HEK293T (cell line): ENCODE data around the gene C19orf25.

Experiments used
- CTCF ChIA-PET: fragments of 350-600 bp; formaldehyde crosslinking; extraction: SDS; loops from one replicate; lab custom pipeline; 2021; ENCODE audit warnings: antibody characterized with exemption, inconsistent platforms; lab: Yijun Ruan, JAX
- POLR2A ChIA-PET: fragments of 350-600 bp; formaldehyde crosslinking; extraction: SDS; loops from one replicate; lab custom pipeline; 2020; ENCODE audit warnings: antibody characterized with exemption, inconsistent platforms; lab: Yijun Ruan, JAX
- DNase-seq: peaks from one replicate; pipeline ENCODE4 v3.0.0; 2012; ENCODE audit warnings: mixed read lengths; ENCODE audit errors: extremely low spot score
- ARNT ChIP-seq: fragments of 450-650 bp; IDR thresholded peaks from 2 replicates; pipeline ENCODE4 v1.6.1; 2017; ENCODE audit warnings: mild to moderate bottlenecking
- BHLHE40 ChIP-seq: fragments of 450-650 bp; IDR thresholded peaks from 2 replicates; pipeline ENCODE4 v1.6.1; 2016; ENCODE audit warnings: mild to moderate bottlenecking, moderate library complexity, borderline replicate concordance
- CTBP1 ChIP-seq: fragments of 450-650 bp; IDR thresholded peaks from 2 replicates; pipeline ENCODE4 v1.6.1; 2016; ENCODE audit warnings: borderline replicate concordance
- ELF4 ChIP-seq: fragments of 450-650 bp; IDR thresholded peaks from 2 replicates; pipeline ENCODE4 v1.6.1; 2017; ENCODE audit warnings: antibody characterized with exemption
- FOXA1 ChIP-seq: fragments of 450-650 bp; IDR thresholded peaks from 2 replicates; pipeline ENCODE4 v1.6.1; 2016; ENCODE audit warnings: mild to moderate bottlenecking
- FOXK2 ChIP-seq: fragments of 450-650 bp; IDR thresholded peaks from 2 replicates; pipeline ENCODE4 v1.6.1; 2016; ENCODE audit warnings: mild to moderate bottlenecking
- FOXM1 ChIP-seq: fragments of 450-650 bp; IDR thresholded peaks from 2 replicates; pipeline ENCODE4 v1.6.1; 2017; ENCODE audit warnings: mild to moderate bottlenecking, borderline replicate concordance
- HDGF ChIP-seq: fragments of 450-650 bp; IDR thresholded peaks from 2 replicates; pipeline ENCODE4 v1.6.1; 2017; ENCODE audit warnings: antibody characterized with exemption, borderline replicate concordance
- L3MBTL2 ChIP-seq: fragments of 450-650 bp; conservative IDR thresholded peaks from 2 replicates; pipeline ENCODE4 v1.6.1; 2016; ENCODE audit warnings: mild to moderate bottlenecking
- LEF1 ChIP-seq: fragments of 450-650 bp; IDR thresholded peaks from 2 replicates; pipeline ENCODE4 v1.6.1; 2017; ENCODE audit warnings: mild to moderate bottlenecking, borderline replicate concordance
- NFRKB ChIP-seq: fragments of 450-650 bp; IDR thresholded peaks from 2 replicates; pipeline ENCODE4 v1.6.1; 2016; ENCODE audit warnings: mild to moderate bottlenecking, moderate library complexity
- PKNOX1 ChIP-seq: fragments of 450-650 bp; IDR thresholded peaks from 2 replicates; pipeline ENCODE4 v1.6.1; 2016
- SP1 ChIP-seq: fragments of 450-650 bp; IDR thresholded peaks from 2 replicates; pipeline ENCODE4 v1.6.1; 2017
- SUZ12 ChIP-seq: fragments of 450-650 bp; IDR thresholded peaks from 2 replicates; pipeline ENCODE4 v1.6.1; 2016; ENCODE audit warnings: mild to moderate bottlenecking
- TARDBP ChIP-seq: fragments of 450-650 bp; IDR thresholded peaks from 2 replicates; pipeline ENCODE4 v1.6.1; 2016
- ZNF384 ChIP-seq: fragments of 450-650 bp; IDR thresholded peaks from 2 replicates; pipeline ENCODE4 v1.6.1; 2016

Gene C19orf25

GRCh38 chr19:1461862-1462261 lies 17.2 kb downstream of the C19orf25 start:
- no peak for DNase-seq
- CTCF ChIA-PET, result no interaction called here
- POLR2A ChIA-PET, result no interaction called here
- TF ChIP-seq FOXM1 (no peak), L3MBTL2 (no peak), CTBP1 (no peak), LEF1 (no peak), NFRKB (no peak)

- POLR2A ChIA-PET, result no interaction called here
- TF ChIP-seq FOXM1 (no peak), BHLHE40 (no peak), ELF4 (no peak), L3MBTL2 (no peak), ARNT (no peak), FOXK2 (no peak), ZNF384 (no peak)
- DNase-seq, result no peak
- CTCF ChIA-PET, result no interaction called here
Observed at GRCh38 chr19:1460033-1460995, 18.7 kb downstream of the C19orf25 start.

GRCh38 chr19:1459479-1459878 lies 19.5 kb downstream of the C19orf25 start:
- POLR2A ChIA-PET, result no interaction called here
- TF ChIP-seq LEF1, result no peak
- CTCF ChIA-PET, result no interaction called here
- DNase-seq, result no peak

- TF ChIP-seq FOXK2 (no peak), SUZ12 (no peak), FOXM1 (no peak), LEF1 (no peak), CTBP1 (no peak), ELF4 (no peak), TARDBP (no peak), SP1 (no peak), BHLHE40 (no peak), L3MBTL2 (no peak), PKNOX1 (no peak), NFRKB (no peak), FOXA1 (no peak), HDGF (no peak), ZNF384 (no peak), ARNT (no peak)
- CTCF ChIA-PET, result no interaction called here
- POLR2A ChIA-PET, result interaction anchor here (1.0 to 1.4 kb wide), 2 partner anchors 11 to 14 kb away, joined by 3 read pairs; no protein-coding TSS in a partner anchor
- no peak for DNase-seq
Observed at GRCh38 chr19:1457892-1458291, 21.1 kb downstream of the C19orf25 start.

GRCh38 chr19:1457031-1457739 lies 21.8 kb downstream of the C19orf25 start:
- ChIA-PET POLR2A (interaction anchor here (1.4 kb wide), 1 partner anchor 13 kb away, joined by 3 read pairs; no protein-coding TSS in a partner anchor), CTCF (no interaction called here)
- TF ChIP-seq PKNOX1, result no peak
- TF ChIP-seq TARDBP, result no peak
- TF ChIP-seq SP1, result no peak
- TF ChIP-seq FOXA1, result no peak
- no peak for TF ChIP-seq BHLHE40
- no peak for TF ChIP-seq L3MBTL2
- TF ChIP-seq FOXK2, result no peak
- no peak for TF ChIP-seq HDGF
- no peak for DNase-seq

- TF ChIP-seq NFRKB (no peak), ELF4 (no peak), L3MBTL2 (0 out of 2 replicates have a peak, but pooled peaks have one; percentile 50), SP1 (no peak)
- CTCF ChIA-PET, result no interaction called here
- POLR2A ChIA-PET, result interaction anchor here (1.4 to 1.5 kb wide), 2 partner anchors 12 to 187 kb away, joined by 3 to 6 read pairs; partner anchors contain the start of gene CIRBP
- DNase-seq, result no peak
Observed at GRCh38 chr19:1456121-1456900, 22.7 kb downstream of the C19orf25 start.
